A549 (cell line): ENCODE data around the gene EML2. TPM values are rescaled to one million over a fixed set of nuclear protein-coding genes. Genes with fewer than 3 reads are reported as not detected.

Source experiments
- ATAC-seq, 2 experiments: fragments of 200-7000 bp in 1 of 2; fragments of >200 bp in 1 of 2; cut with Nextera tagmentation in 1 of 2; cut with Tn5 transposase in 1 of 2; 3 replicates each; pipeline versions ENCODE4 v1.8.0 to v1.9.1; 2018 to 2020; ENCODE audit warnings: mild to moderate bottlenecking in 1 of 2, moderate library complexity in 1 of 2
- CTCF ChIA-PET: fragments of 300-600 bp; sonication (Branson Sonifier 250); formaldehyde crosslinking; extraction: SDS; loops from one replicate; lab custom pipeline; 2021; ENCODE audit warnings: antibody characterized with exemption, inconsistent platforms; lab: Yijun Ruan, JAX
- POLR2A ChIA-PET: fragments of 350-600 bp; formaldehyde crosslinking; extraction: SDS; loops from one replicate; lab custom pipeline; 2021; ENCODE audit warnings: antibody characterized with exemption, inconsistent platforms; lab: Yijun Ruan, JAX
- DNase-seq, 2 experiments: peaks; one replicate each; pipeline versions ENCODE4 v3.0.0 to v3.0.0-alpha.2; 2011 to 2016; ENCODE audit warnings: low read depth in 1 of 2, low spot score in 1 of 2
- FAIRE-seq: peaks from 2 replicates; lab custom pipeline; 2011; peaks lifted over from hg19 to GRCh38; lab: Jason Lieb, UNC
- H3K27ac ChIP-seq, 2 experiments: fragments of >200 bp; sonication (Bioruptor Twin); formaldehyde crosslinking; 3 replicates each; pipeline ENCODE4 v1.5.1; 2016 to 2017
- H3K4me1 ChIP-seq: fragments of >200 bp; sonication (Bioruptor Twin); formaldehyde crosslinking; 3 replicates; pipeline ENCODE4 v1.6.1; 2016
- H3K4me2 ChIP-seq: fragments of >200 bp; sonication (Bioruptor Twin); formaldehyde crosslinking; 3 replicates; pipeline ENCODE4 v1.6.1; 2016
- H3K4me3 ChIP-seq: fragments of >200 bp; sonication (Bioruptor Twin); formaldehyde crosslinking; 3 replicates; pipeline ENCODE4 v1.5.1; 2016
- H3K9me3 ChIP-seq: fragments of >200 bp; sonication (Bioruptor Twin); formaldehyde crosslinking; 3 replicates; pipeline ENCODE4 v1.6.1; 2016
- BCL3 ChIP-seq: fragments of >200 bp; sonication (Bioruptor Twin); formaldehyde crosslinking; IDR thresholded peaks from 3 replicates; pipeline ENCODE4 v1.6.1; 2016
- CHD2 ChIP-seq: fragments of 150-350 bp; IDR thresholded peaks from 2 replicates; pipeline ENCODE4 v1.6.1; 2014; ENCODE audit warnings: low read length; ENCODE audit not compliant: partially characterized antibody
- CHD4 ChIP-seq: fragments of 200-600 bp; sonication (generic); IDR thresholded peaks from 2 replicates; pipeline ENCODE4 v1.6.1; 2016; ENCODE audit warnings: antibody characterized with exemption, mild to moderate bottlenecking, borderline replicate concordance
- CTCF ChIP-seq: fragments of >200 bp; sonication (Bioruptor Twin); formaldehyde crosslinking; IDR thresholded peaks from 3 replicates; pipeline ENCODE4 v1.5.1; 2016
- EHF ChIP-seq: fragments of 250-450 bp; sonication (Bioruptor Pico); IDR thresholded peaks from 2 replicates; pipeline ENCODE4 v1.5.0; 2020; ENCODE audit warnings: mild to moderate bottlenecking
- FOSB ChIP-seq: fragments of 250-450 bp; sonication (Bioruptor Pico); IDR thresholded peaks from 2 replicates; pipeline ENCODE4 v1.5.0; 2020; ENCODE audit warnings: mild to moderate bottlenecking, moderate library complexity
- FOSL2 ChIP-seq, 2 experiments: fragments of 450-650 bp in 1 of 2; fragments of >200 bp in 1 of 2; sonication (Bioruptor Twin) in 1 of 2; formaldehyde crosslinking; IDR thresholded peaks; 2 replicates each; pipeline versions ENCODE4 v1.5.0 to v1.6.1; 2016 to 2020; ENCODE audit warnings: mild to moderate bottlenecking in 1 of 2, moderate library complexity in 1 of 2
- HDAC2 ChIP-seq: fragments of 200-600 bp; sonication (generic); IDR thresholded peaks from 2 replicates; pipeline ENCODE4 v1.6.1; 2016
- HES2 ChIP-seq: fragments of >200 bp; sonication (Bioruptor Twin); formaldehyde crosslinking; IDR thresholded peaks from 2 replicates; pipeline ENCODE4 v1.6.1; 2016
- HOXB13 ChIP-seq: fragments of 250-450 bp; sonication (Bioruptor Pico); IDR thresholded peaks from 2 replicates; pipeline ENCODE4 v1.5.0; 2020; ENCODE audit warnings: low read depth, mild to moderate bottlenecking, moderate library complexity
- JUN ChIP-seq, 2 experiments: fragments of >200 bp; sonication (Bioruptor Twin); formaldehyde crosslinking; IDR thresholded peaks; 2 replicates in 1 of 2; 3 replicates in 1 of 2; pipeline ENCODE4 v1.6.1; 2016 to 2017
- KDM1A ChIP-seq: fragments of 200-600 bp; sonication (generic); IDR thresholded peaks from 2 replicates; pipeline ENCODE4 v1.6.1; 2016; ENCODE audit warnings: low read depth, mild to moderate bottlenecking
- KDM5A ChIP-seq: fragments of 200-600 bp; sonication (generic); IDR thresholded peaks from 2 replicates; pipeline ENCODE4 v1.6.1; 2016; ENCODE audit warnings: antibody characterized with exemption, mild to moderate bottlenecking
- MAFK ChIP-seq: fragments of 450-650 bp; IDR thresholded peaks from 2 replicates; pipeline ENCODE4 v1.6.1; 2014; ENCODE audit not compliant: partially characterized antibody
- MAX ChIP-seq: IDR thresholded peaks from 2 replicates; pipeline ENCODE4 v1.6.1; 2012
- MAZ ChIP-seq: fragments of 150-350 bp; IDR thresholded peaks from 2 replicates; pipeline ENCODE4 v1.6.1; 2014; ENCODE audit warnings: antibody characterized with exemption, low read depth, low read length, borderline replicate concordance
- MYC ChIP-seq: IDR thresholded peaks from 2 replicates; pipeline ENCODE4 v1.6.1; 2012; ENCODE audit warnings: mild to moderate bottlenecking, inconsistent platforms, low read length, improper control_type of control experiment, borderline replicate concordance
- PHF8 ChIP-seq: fragments of 200-600 bp; sonication (generic); IDR thresholded peaks from 2 replicates; pipeline ENCODE4 v1.6.1; 2016; ENCODE audit warnings: low read depth, mild to moderate bottlenecking, antibody characterized with exemption, moderate library complexity, borderline replicate concordance
- POLR2A ChIP-seq: IDR thresholded peaks from 2 replicates; pipeline ENCODE4 v1.6.1; 2012; ENCODE audit warnings: mild to moderate bottlenecking, low read length
- POLR2AphosphoS2 ChIP-seq: conservative IDR thresholded peaks from 2 replicates; pipeline ENCODE4 v1.6.1; 2012; ENCODE audit warnings: low read length, improper control_type of control experiment, inconsistent platforms
- RCOR1 ChIP-seq: fragments of 150-350 bp; IDR thresholded peaks from 2 replicates; pipeline ENCODE4 v1.6.1; 2014; ENCODE audit warnings: antibody characterized with exemption, low read length, low read depth
- RFX5 ChIP-seq: fragments of 450-650 bp; IDR thresholded peaks from 2 replicates; pipeline ENCODE4 v1.7.1; 2014; ENCODE audit warnings: antibody characterized with exemption, mild to moderate bottlenecking, moderate library complexity
- ZFP36 ChIP-seq: fragments of 450-650 bp; IDR thresholded peaks from 2 replicates; pipeline ENCODE4 v1.6.1; 2014; ENCODE audit warnings: borderline replicate concordance; ENCODE audit not compliant: partially characterized antibody
- ZNF302 ChIP-seq: fragments of 250-450 bp; sonication (Bioruptor Pico); IDR thresholded peaks from 2 replicates; pipeline ENCODE4 v1.9.0; 2021; ENCODE audit warnings: inconsistent platforms, mild to moderate bottlenecking, moderate library complexity
- WGBS: methylation state at CpG from one replicate; pipeline ENCODE4 v1.1.6; 2017; ENCODE audit errors: missing lambda C conversion rate; 5-methylcytosine and 5-hydroxymethylcytosine counted together
- polyA plus RNA-seq, 4 experiments: library from polyadenylated mRNA; depleted of rRNA in 3 of 4; stranded (reverse); fragments of >200 nt; fragmentation: RNase III in 1 of 4; extraction: RNeasy Plus Mini Kit Qiagen cat#74134 plus additional on column Dnase treatment in 1 of 4; gene quantifications; 2 replicates in 3 of 4; 3 replicates in 1 of 4; pipeline ENCODE4 v1.2.3, GENCODE V29; 2011 to 2017
- TF ChIP-seq, protein P1 (sequence below): fragments of 450-650 bp; IDR thresholded peaks from 2 replicates; pipeline ENCODE4 v1.6.1; 2014; ENCODE audit warnings: antibody characterized with exemption
- TF ChIP-seq, protein P2 (sequence below): IDR thresholded peaks from 2 replicates; pipeline ENCODE4 v1.6.1; 2012; ENCODE audit warnings: low read depth, borderline replicate concordance
- TF ChIP-seq, protein P3 (sequence below): IDR thresholded peaks from 2 replicates; pipeline ENCODE4 v1.6.1; 2012

The EML2 gene
- polyA plus RNA-seq, 2 of the 4 experiments (the other 2 are of a cell fraction) = 22.7 to 25.9 TPM

DNA sequence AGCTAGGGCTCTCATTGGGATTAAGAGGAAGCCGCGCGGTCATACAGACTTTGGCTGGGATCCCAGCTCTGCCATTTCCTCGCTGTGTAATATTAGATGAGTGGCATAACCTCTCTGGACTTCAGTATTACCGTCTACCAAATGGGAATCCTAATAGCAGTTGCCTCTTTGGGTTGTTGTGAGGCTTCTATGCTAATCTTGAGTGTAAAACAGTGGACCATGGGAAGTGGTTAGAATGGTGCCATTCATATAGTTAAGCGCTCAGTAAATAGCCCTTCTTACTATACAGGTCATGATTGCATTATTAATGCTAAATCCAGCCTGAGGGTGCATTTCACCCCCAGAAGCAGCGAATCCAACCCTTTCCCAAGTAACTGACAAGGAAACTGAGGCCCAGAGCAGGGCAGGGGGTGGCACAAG lies 54.0 kb downstream of the EML2 start:
- ChIA-PET CTCF (interaction anchor here (1.1 to 10.5 kb wide), 5 partner anchors 17 to 146 kb away, joined by 3 to 91 read pairs (median 7); partner anchors contain the start of gene EML2), POLR2A (interaction anchor here (1.4 to 2.8 kb wide), 4 partner anchors 29 to 184 kb away, joined by 4 to 25 read pairs (median 8); partner anchors contain the start of gene SIX5)

GRCh38 chr19:45584332-45585157 lies 54.7 kb downstream of the EML2 start, which contains the start of gene OPA3:
OPA3 (minus strand) TSS chr19:45584802; CDS start chr19:45584764, 38 bp downstream.
- WGBS = 1% methylated on average over 54 of the region's 63 CpGs
- H3K27ac ChIP-seq = peak within 1 kb of the TSS; percentile 87 to 92
- H3K4me1 ChIP-seq = peaks cover 12% of the 10 kb centered on the region
- DNase-seq (peak; percentile 100), ATAC-seq (peak; percentile 92 to 94), FAIRE-seq (peak; percentile 100)
- ChIA-PET CTCF (interaction anchor here (1.0 to 10.5 kb wide), 11 partner anchors 14 to 145 kb away, joined by 3 to 91 read pairs (median 4); partner anchors contain the start of gene EML2), POLR2A (interaction anchor here (0.5 to 2.8 kb wide), 16 partner anchors 17 to 1533 kb away, joined by 3 to 25 read pairs (median 4); partner anchors contain the start of genes QPCTL, RTN2, SIX5 and SNRPD2)
- peak; percentile 51; the same call in 1 of the 2 replicates for TF ChIP-seq MYC
- TF ChIP-seq, protein P1, sequence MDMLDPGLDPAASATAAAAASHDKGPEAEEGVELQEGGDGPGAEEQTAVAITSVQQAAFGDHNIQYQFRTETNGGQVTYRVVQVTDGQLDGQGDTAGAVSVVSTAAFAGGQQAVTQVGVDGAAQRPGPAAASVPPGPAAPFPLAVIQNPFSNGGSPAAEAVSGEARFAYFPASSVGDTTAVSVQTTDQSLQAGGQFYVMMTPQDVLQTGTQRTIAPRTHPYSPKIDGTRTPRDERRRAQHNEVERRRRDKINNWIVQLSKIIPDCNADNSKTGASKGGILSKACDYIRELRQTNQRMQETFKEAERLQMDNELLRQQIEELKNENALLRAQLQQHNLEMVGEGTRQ = peak; percentile 77
- TF ChIP-seq CHD2 = peak; percentile 27
- TF ChIP-seq PHF8 = peak; percentile 77
- TF ChIP-seq POLR2A = peak; percentile 84
- peak; percentile 74 to 95; a peak in 4 of 5 replicates for TF ChIP-seq JUN (IDR thresholded peaks at IDR 0.05)
- TF ChIP-seq FOSB = no peak
- TF ChIP-seq, protein P2, sequence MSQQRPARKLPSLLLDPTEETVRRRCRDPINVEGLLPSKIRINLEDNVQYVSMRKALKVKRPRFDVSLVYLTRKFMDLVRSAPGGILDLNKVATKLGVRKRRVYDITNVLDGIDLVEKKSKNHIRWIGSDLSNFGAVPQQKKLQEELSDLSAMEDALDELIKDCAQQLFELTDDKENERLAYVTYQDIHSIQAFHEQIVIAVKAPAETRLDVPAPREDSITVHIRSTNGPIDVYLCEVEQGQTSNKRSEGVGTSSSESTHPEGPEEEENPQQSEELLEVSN = peak; percentile 78; the same call in 1 of the 2 replicates
- TF ChIP-seq MAFK = peak; percentile 99
- TF ChIP-seq RFX5 = peak; percentile 76
- no peak for TF ChIP-seq FOSL2 (IDR thresholded peaks at IDR 0.05)
- TF ChIP-seq FOSL2 (CRISPR knock-in tag; IDR thresholded peaks at IDR 0.05) = peak; percentile 48
- peak; percentile 92 for TF ChIP-seq MAX
- TF ChIP-seq, protein P3, sequence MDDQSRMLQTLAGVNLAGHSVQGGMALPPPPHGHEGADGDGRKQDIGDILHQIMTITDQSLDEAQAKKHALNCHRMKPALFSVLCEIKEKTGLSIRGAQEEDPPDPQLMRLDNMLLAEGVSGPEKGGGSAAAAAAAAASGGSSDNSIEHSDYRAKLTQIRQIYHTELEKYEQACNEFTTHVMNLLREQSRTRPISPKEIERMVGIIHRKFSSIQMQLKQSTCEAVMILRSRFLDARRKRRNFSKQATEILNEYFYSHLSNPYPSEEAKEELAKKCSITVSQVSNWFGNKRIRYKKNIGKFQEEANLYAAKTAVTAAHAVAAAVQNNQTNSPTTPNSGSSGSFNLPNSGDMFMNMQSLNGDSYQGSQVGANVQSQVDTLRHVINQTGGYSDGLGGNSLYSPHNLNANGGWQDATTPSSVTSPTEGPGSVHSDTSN = peak; percentile 95
- no peak for TF ChIP-seq EHF (CRISPR knock-in tag)
- peak; percentile 87; the same call in 2 of the 3 replicates for TF ChIP-seq BCL3
- TF ChIP-seq CTCF = no peak
- H3K4me3 ChIP-seq = peak within 1 kb of the TSS; percentile 61
- peak within 1 kb of the TSS; percentile 89 for H3K4me2 ChIP-seq
- no peaks in the 10 kb centered on the region for H3K9me3 ChIP-seq

More for the DNA sequence above, 54.0 kb downstream of the EML2 start:
- FAIRE-seq (no peak), DNase-seq (no peak)
- peak overlapping the region; percentile 89 for H3K4me2 ChIP-seq
- peak overlapping the region; percentile 61 for H3K4me3 ChIP-seq
- 15% methylated on average over 7 of the region's 7 CpGs for WGBS
- no peak for TF ChIP-seq MAX
- TF ChIP-seq EHF (CRISPR knock-in tag) = no peak
- no peak for TF ChIP-seq POLR2AphosphoS2
- TF ChIP-seq KDM1A = peak; percentile 96
- 0 out of 2 replicates have a peak, but pooled peaks have one; percentile 36 for TF ChIP-seq HOXB13 (CRISPR knock-in tag)
- peak; percentile 87 for TF ChIP-seq CHD4
- TF ChIP-seq ZFP36 = peak; percentile 94
- TF ChIP-seq ZNF302 (CRISPR knock-in tag) = no peak
- TF ChIP-seq HDAC2 = peak; percentile 96
- no peak for TF ChIP-seq KDM5A
- TF ChIP-seq MAZ = 0 out of 2 replicates have a peak, but pooled peaks have one; percentile 19
- TF ChIP-seq RCOR1 = peak; percentile 92
- no peak for TF ChIP-seq HES2
- TF ChIP-seq, all 56 proteins: peak for 7
- ATAC-seq = peak; percentile 3 to 17
- H3K4me1 ChIP-seq = peaks cover 12% of the 10 kb centered on the region
- no peaks in the 10 kb centered on the region for H3K9me3 ChIP-seq
- peak overlapping the region; percentile 87 to 92 for H3K27ac ChIP-seq
